Mesothelial cell of epicardium (in vitro differentiated cells): ENCODE results near the gene SAMD4B. TPM values are rescaled to one million over a fixed set of nuclear protein-coding genes. Genes with fewer than 3 reads are reported as not detected.
A peak's percentile ranks its signal among the peaks of the same experiment; 100 is the strongest.

Source experiments
- DNase-seq, 2 experiments: peaks; one replicate each; pipeline ENCODE4 v3.0.0; 2021; ENCODE audit warnings: low spot score in 2 of 2; ENCODE audit not compliant: unreplicated experiment in 2 of 2
- H3K27ac Mint-ChIP-seq: 2 replicates; pipeline ENCODE4 v1.8.0; 2021; ENCODE audit warnings: mixed read lengths
- H3K27me3 Mint-ChIP-seq: 2 replicates; pipeline ENCODE4 v1.8.0; 2021; ENCODE audit warnings: low read depth, mixed read lengths
- H3K36me3 Mint-ChIP-seq: 2 replicates; pipeline ENCODE4 v1.8.0; 2021; ENCODE audit warnings: mixed read lengths
- H3K4me1 Mint-ChIP-seq: 2 replicates; pipeline ENCODE4 v1.8.0; 2021; ENCODE audit warnings: mixed read lengths
- H3K4me3 Mint-ChIP-seq: 2 replicates; pipeline ENCODE4 v1.8.0; 2021; ENCODE audit warnings: mild to moderate bottlenecking, moderate library complexity, mixed read lengths
- H3K9me3 Mint-ChIP-seq: 2 replicates; pipeline ENCODE4 v1.8.0; 2021; ENCODE audit warnings: mixed read lengths
- CTCF ChIP-seq: fragments of 200-600 bp; sonication (generic); IDR thresholded peaks from one replicate; pipeline ENCODE4 v1.5.0; 2021; ENCODE audit warnings: antibody characterized with exemption; ENCODE audit not compliant: unreplicated experiment
- total RNA-seq: library from RNA; stranded (reverse); gene quantifications from 3 replicates; pipeline ENCODE4 v1.2.1, GENCODE V29; 2021

The SAMD4B gene
- total RNA-seq, 1 donor from 2014 or later = 128 TPM

- peaks cover 12% of the 10 kb centered on the region for H3K4me1 Mint-ChIP-seq
- no peak for TF ChIP-seq CTCF
- no peak for DNase-seq
- peak overlapping the region; percentile 1 for H3K27ac Mint-ChIP-seq
- peaks cover 20% of the 10 kb centered on the region for H3K36me3 Mint-ChIP-seq
- no peak overlapping the region for H3K4me3 Mint-ChIP-seq
- no peaks in the 10 kb centered on the region for H3K9me3 Mint-ChIP-seq
- no peaks in the 10 kb centered on the region for H3K27me3 Mint-ChIP-seq
Measured at GRCh38 chr19:39426170-39426569, 83.9 kb downstream of the SAMD4B start.

- Mint-ChIP-seq H3K4me3 (no peak overlapping the region), H3K9me3 (no peaks in the 10 kb centered on the region), H3K27me3 (no peaks in the 10 kb centered on the region), H3K4me1 (peaks cover 12% of the 10 kb centered on the region), H3K27ac (peak overlapping the region; percentile 99), H3K36me3 (peaks cover 22% of the 10 kb centered on the region)
- no peak for DNase-seq
- no peak for TF ChIP-seq CTCF
Measured at GRCh38 chr19:39427707-39428106, 85.5 kb downstream of the SAMD4B start.

- TF ChIP-seq CTCF = no peak
- H3K4me1 Mint-ChIP-seq = peaks cover 12% of the 10 kb centered on the region
- peak overlapping the region; percentile 99 for H3K27ac Mint-ChIP-seq
- peak; percentile 42 to 70 for DNase-seq
- no peaks in the 10 kb centered on the region for H3K27me3 Mint-ChIP-seq
- H3K9me3 Mint-ChIP-seq = no peaks in the 10 kb centered on the region
- H3K4me3 Mint-ChIP-seq = peak overlapping the region; percentile 40
- H3K36me3 Mint-ChIP-seq = peaks cover 27% of the 10 kb centered on the region
Measured at GRCh38 chr19:39428283-39429112, 86.3 kb downstream of the SAMD4B start.

- Mint-ChIP-seq H3K9me3 (no peaks in the 10 kb centered on the region), H3K27me3 (no peaks in the 10 kb centered on the region), H3K4me1 (peaks cover 25% of the 10 kb centered on the region), H3K27ac (peak overlapping the region; percentile 78), H3K4me3 (no peak overlapping the region), H3K36me3 (peaks cover 20% of the 10 kb centered on the region)
- TF ChIP-seq CTCF = no peak
- no peak for DNase-seq
Measured at GRCh38 chr19:39430675-39431593, 88.7 kb downstream of the SAMD4B start.

GRCh38 chr19:39432677-39433025, 90.4 kb downstream of the SAMD4B start:
- Mint-ChIP-seq H3K4me3 (no peak overlapping the region), H3K4me1 (peaks cover 35% of the 10 kb centered on the region), H3K36me3 (peaks cover 16% of the 10 kb centered on the region), H3K27ac (no peak overlapping the region), H3K9me3 (no peaks in the 10 kb centered on the region), H3K27me3 (no peaks in the 10 kb centered on the region)
- DNase-seq = no peak
- no peak for TF ChIP-seq CTCF
